H1 (cell line): ENCODE results near the gene CDK4. TPM values are rescaled to one million over a fixed set of nuclear protein-coding genes. Genes with fewer than 3 reads are reported as not detected.

ENCODE experiments used
- CTCF ChIA-PET: fragments of 300-600 bp; sonication (Branson Sonifier 250); formaldehyde crosslinking; loops from one replicate; lab custom pipeline; 2021; ENCODE audit not compliant: partially characterized antibody; lab: Charles Lee
- POLR2A ChIA-PET: fragments of 300-600 bp; sonication (Branson Sonifier 250); formaldehyde crosslinking; loops from one replicate; lab custom pipeline; 2021; ENCODE audit warnings: inconsistent platforms; ENCODE audit not compliant: partially characterized antibody; lab: Charles Lee
- DNase-seq, 2 experiments: peaks; one replicate each; pipeline versions ENCODE4 v3.0.0 to v3.0.0-alpha.2; 2010 to 2022; ENCODE audit warnings: low spot score in 2 of 2, low read depth in 1 of 2, mixed read lengths in 1 of 2
- FAIRE-seq: peaks from 2 replicates; lab custom pipeline; 2011; peaks lifted over from hg19 to GRCh38; lab: Jason Lieb, UNC
- H2AFZ ChIP-seq: 2 replicates; pipeline ENCODE4 v1.8.1; 2012; ENCODE audit warnings: low read length, inconsistent platforms
- H2AK5ac ChIP-seq: 2 replicates; pipeline ENCODE4 v1.6.1; 2013; ENCODE audit warnings: low read depth, low read length
- H2BK120ac ChIP-seq: replicated peaks from 2 replicates; pipeline ENCODE3; 2013; ENCODE audit warnings: low read depth, low read length, inconsistent platforms
- H2BK12ac ChIP-seq: 2 replicates; pipeline ENCODE4 v1.6.1; 2013; ENCODE audit warnings: low read depth, low read length
- H2BK15ac ChIP-seq: 2 replicates; pipeline ENCODE4 v1.6.1; 2013; ENCODE audit warnings: low read length
- H2BK20ac ChIP-seq: 2 replicates; pipeline ENCODE4 v1.6.1; 2013; ENCODE audit warnings: low read length
- H2BK5ac ChIP-seq: 2 replicates; pipeline ENCODE4 v1.6.1; 2013; ENCODE audit warnings: low read depth, low read length
- H3K14ac ChIP-seq: 2 replicates; pipeline ENCODE4 v1.6.1; 2013; ENCODE audit warnings: inconsistent platforms; ENCODE audit not compliant: insufficient read length
- H3K18ac ChIP-seq: 2 replicates; pipeline ENCODE4 v1.6.1; 2013; ENCODE audit warnings: low read length; ENCODE audit errors: extremely low read depth
- H3K23ac ChIP-seq: 2 replicates; pipeline ENCODE4 v1.6.1; 2013; ENCODE audit warnings: inconsistent platforms; ENCODE audit not compliant: insufficient read length
- H3K23me2 ChIP-seq: 2 replicates; pipeline ENCODE4 v1.6.1; 2013; ENCODE audit warnings: low read depth, low read length
- H3K27ac ChIP-seq: 2 replicates; pipeline ENCODE4 v1.6.1; 2011; ENCODE audit warnings: low read depth, low read length, inconsistent platforms
- H3K27me3 ChIP-seq, 4 experiments: replicated peaks in 1 of 4; 1 replicate in 1 of 4; 2 replicates in 3 of 4; pipeline versions ENCODE4 v1.6.1 to v1.8.1; 2011 to 2013; ENCODE audit warnings: low read length in 3 of 4, mild to moderate bottlenecking in 3 of 4, inconsistent platforms in 2 of 4, mixed read lengths in 2 of 4, moderate library complexity in 1 of 4; ENCODE audit not compliant: control insufficient read depth in 3 of 4, insufficient read depth in 3 of 4; ENCODE audit errors: extremely low read depth in 1 of 4
- H3K36me3 ChIP-seq, 4 experiments: 2 replicates each; pipeline versions ENCODE4 v1.6.1 to v1.8.1; 2011 to 2013; ENCODE audit warnings: mild to moderate bottlenecking in 4 of 4, low read length in 3 of 4, moderate library complexity in 2 of 4, control low read depth in 1 of 4, inconsistent platforms in 1 of 4; ENCODE audit not compliant: insufficient read depth in 4 of 4, control insufficient read depth in 2 of 4
- H3K4ac ChIP-seq: replicated peaks from 2 replicates; pipeline ENCODE3; 2013; ENCODE audit warnings: low read length, low read depth, mixed read lengths, inconsistent platforms; ENCODE audit not compliant: insufficient read length
- H3K4me1 ChIP-seq, 4 experiments: replicated peaks in 1 of 4; 1 replicate in 1 of 4; 2 replicates in 3 of 4; pipeline versions ENCODE4 v1.6.1 to v1.8.1; 2011 to 2013; ENCODE audit warnings: low read length in 3 of 4, inconsistent platforms in 2 of 4, mixed read lengths in 1 of 4; ENCODE audit not compliant: insufficient read depth in 4 of 4, control insufficient read depth in 3 of 4
- H3K4me2 ChIP-seq, 2 experiments: 2 replicates each; pipeline versions ENCODE4 v1.6.1 to v1.8.1; 2011 to 2013; ENCODE audit warnings: low read depth in 2 of 2, low read length in 2 of 2, control low read depth in 1 of 2, inconsistent platforms in 1 of 2, mild to moderate bottlenecking in 1 of 2; ENCODE audit not compliant: insufficient read depth in 1 of 2
- H3K4me3 ChIP-seq, 4 experiments: fragments of 200-600, 300-600 bp in 1 of 4; sonication (generic), shearing (Covaris generic), sonication (Bioruptor Twin) in 1 of 4; 2 replicates each; pipeline versions ENCODE4 v1.5.1 to v1.8.1; 2011 to 2016; ENCODE audit warnings: low read length in 4 of 4, low read depth in 3 of 4, control low read depth in 2 of 4, inconsistent platforms in 2 of 4, mild to moderate bottlenecking in 2 of 4, mixed read lengths in 1 of 4, moderate library complexity in 1 of 4; ENCODE audit not compliant: insufficient read depth in 2 of 4; ENCODE audit errors: extremely low read depth in 1 of 4
- H3K56ac ChIP-seq: replicated peaks from 2 replicates; pipeline ENCODE3; 2013; ENCODE audit warnings: low read depth, mild to moderate bottlenecking, mixed read lengths, low read length, inconsistent platforms; ENCODE audit not compliant: insufficient read length
- H3K79me1 ChIP-seq: 2 replicates; pipeline ENCODE4 v1.6.1; 2013; ENCODE audit warnings: low read depth, low read length, control low read depth
- H3K79me2 ChIP-seq, 2 experiments: 2 replicates each; pipeline versions ENCODE4 v1.6.1 to v1.8.1; 2012 to 2013; ENCODE audit warnings: low read length in 2 of 2, mild to moderate bottlenecking in 2 of 2, inconsistent platforms in 1 of 2; ENCODE audit not compliant: insufficient read depth in 2 of 2, control insufficient read depth in 1 of 2
- H3K9ac ChIP-seq, 4 experiments: replicated peaks in 1 of 4; 1 replicate in 1 of 4; 2 replicates in 3 of 4; pipeline versions ENCODE4 v1.6.1 to v1.8.1; 2011 to 2013; ENCODE audit warnings: low read depth in 3 of 4, low read length in 3 of 4, control low read depth in 2 of 4, mild to moderate bottlenecking in 2 of 4, moderate library complexity in 2 of 4, inconsistent platforms in 1 of 4; ENCODE audit errors: extremely low read depth in 1 of 4
- H3K9me3 ChIP-seq, 2 experiments: 2 replicates each; pipeline versions ENCODE4 v1.6.1 to v1.8.1; 2012 to 2013; ENCODE audit warnings: mild to moderate bottlenecking in 2 of 2, moderate library complexity in 2 of 2, control low read depth in 1 of 2, inconsistent platforms in 1 of 2, low read depth in 1 of 2, low read length in 1 of 2, mixed read lengths in 1 of 2; ENCODE audit not compliant: insufficient read depth in 2 of 2
- H4K20me1 ChIP-seq, 2 experiments: replicated peaks in 1 of 2; 2 replicates each; pipeline versions ENCODE3 to v1.8.1; 2011 to 2013; ENCODE audit warnings: inconsistent platforms in 2 of 2, low read length in 2 of 2, mild to moderate bottlenecking in 1 of 2; ENCODE audit not compliant: insufficient read depth in 2 of 2, control insufficient read depth in 1 of 2
- H4K5ac ChIP-seq: 2 replicates; pipeline ENCODE4 v1.6.1; 2013; ENCODE audit warnings: low read length, low read depth, mixed read lengths, inconsistent platforms; ENCODE audit not compliant: insufficient read length
- H4K8ac ChIP-seq: 2 replicates; pipeline ENCODE4 v1.8.0; 2013; ENCODE audit warnings: mild to moderate bottlenecking, moderate library complexity, low read length, inconsistent platforms; ENCODE audit not compliant: insufficient read depth; ENCODE audit errors: extremely low read depth
- H4K91ac ChIP-seq: replicated peaks from 2 replicates; pipeline ENCODE3; 2013; ENCODE audit warnings: low read length, mixed read lengths, inconsistent platforms; ENCODE audit not compliant: insufficient read length
- CEBPB ChIP-seq: IDR thresholded peaks from 2 replicates; pipeline ENCODE4 v1.6.1; 2012; ENCODE audit warnings: low read depth, low read length
- GTF2F1 ChIP-seq: IDR thresholded peaks from 2 replicates; pipeline ENCODE4 v1.6.1; 2012; ENCODE audit warnings: low read depth, low read length, improper control_type of control experiment, borderline replicate concordance
- KDM4A ChIP-seq: IDR thresholded peaks from one replicate; pipeline ENCODE4 v1.7.1; 2012; ENCODE audit warnings: low read depth, mild to moderate bottlenecking, moderate library complexity, low read length, inconsistent platforms; ENCODE audit not compliant: severe bottlenecking
- SRF ChIP-seq: IDR thresholded peaks from 2 replicates; pipeline ENCODE4 v1.6.1; 2011; ENCODE audit warnings: mild to moderate bottlenecking, low read depth, low read length, moderate library complexity
- WGBS, 2 experiments: shearing (Covaris generic) in 1 of 2; methylation state at CpG; one replicate each; pipeline versions ENCODE4 v1.1.6 to v1.1.7; 2013 to 2015; ENCODE audit warnings: low lambda C conversion rate in 2 of 2, mixed read lengths in 2 of 2, inconsistent platforms in 1 of 2, low coverage in 1 of 2, missing lambda C conversion rate in 1 of 2; ENCODE audit not compliant: insufficient replicate concordance in 2 of 2, insufficient coverage in 1 of 2, insufficient read length in 1 of 2; ENCODE audit errors: extremely low coverage in 1 of 2, missing lambda C conversion rate in 1 of 2; 5-methylcytosine and 5-hydroxymethylcytosine counted together
- polyA plus RNA-seq, 7 experiments: library from polyadenylated mRNA; depleted of rRNA in 3 of 7; stranded (reverse) in 5 of 7; unstranded in 2 of 7; fragments of >200 nt in 5 of 7; fragments of 200-250 nt in 2 of 7; gene quantifications; 1 replicate in 5 of 7; 2 replicates in 1 of 7; 4 replicates in 1 of 7; pipeline versions ENCODE4 v1.2.1 to v1.2.3, GENCODE V29; 2011 to 2013; ENCODE audit warnings: missing spikeins in 2 of 7, mixed read lengths in 2 of 7
- total RNA-seq: library from RNA; stranded (reverse); fragmentation: NEBNext Ultra II Directional; extraction: Animal tissue kit (Norgen Biotek cat#: 25700); gene quantifications from 2 replicates; pipeline ENCODE4 v1.2.1, GENCODE V29; 2021

Gene CDK4
- total and polyA plus RNA-seq, 2 of the 8 experiments (the other 6 are each of a cell fraction or from before 2014, with no cell fraction given), result 174 to 368 TPM

DNA sequence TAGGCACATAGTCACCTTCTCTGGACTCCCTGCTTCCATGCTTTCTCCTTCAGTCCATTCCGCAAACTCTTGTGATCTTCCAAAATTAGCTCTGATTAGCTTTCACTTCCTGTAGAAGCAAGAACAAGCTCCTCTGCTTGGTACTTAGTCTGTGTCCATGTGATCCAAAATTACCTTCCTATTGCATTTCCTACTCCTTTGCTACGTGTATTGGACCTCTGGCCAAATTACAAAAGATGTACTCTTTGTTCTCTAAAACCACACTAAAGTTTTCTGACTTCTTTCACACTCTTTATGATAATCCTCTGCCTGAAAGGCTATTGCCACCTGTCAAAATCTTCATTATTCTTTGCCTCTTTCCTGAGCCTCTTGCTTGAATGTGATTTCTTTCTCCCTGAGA lies 29.7 kb upstream of the CDK4 start:
- no peak overlapping the region for H2BK20ac ChIP-seq
- no peak overlapping the region for H2BK15ac ChIP-seq
- H4K20me1 ChIP-seq, result peaks cover 0 to 2% of the 10 kb centered on the region in 2 experiments
- WGBS, 2 experiments, result 78% methylated on average over 2 of the region's 2 CpGs; no CpG with 5 or more reads in 1 of the 2 experiments
- no peaks in the 10 kb centered on the region for H3K9me3 ChIP-seq
- H3K56ac ChIP-seq, result no peak overlapping the region
- DNase-seq (no peak), FAIRE-seq (no peak)
- H3K4ac ChIP-seq, result no peak overlapping the region
- H3K27me3 ChIP-seq, result no peaks in the 10 kb centered on the region
- no peak overlapping the region for H3K4me2 ChIP-seq
- no peak overlapping the region for H4K5ac ChIP-seq
- H3K27ac ChIP-seq, result no peak overlapping the region
- H4K8ac ChIP-seq, result no peak overlapping the region
- ChIA-PET POLR2A (interaction anchor here (2.5 to 2.6 kb wide), 2 partner anchors 14 to 33 kb away, joined by 7 to 19 read pairs; partner anchors contain the start of gene CYP27B1), CTCF (interaction anchor here (0.7 to 4.7 kb wide), 11 partner anchors 11 to 124 kb away, joined by 3 to 28 read pairs (median 5); partner anchors contain the start of gene CYP27B1)
- peaks cover 2% of the 10 kb centered on the region; the same call in 1 of the 2 replicates for H3K23me2 ChIP-seq
- no peak overlapping the region for H3K9ac ChIP-seq
- H2BK12ac ChIP-seq, result no peak overlapping the region
- H4K91ac ChIP-seq, result no peak overlapping the region
- H3K4me3 ChIP-seq, result no peak overlapping the region
- H3K4me1 ChIP-seq, result no peaks in the 10 kb centered on the region
- no peak overlapping the region for H3K23ac ChIP-seq
- no peak overlapping the region for H2BK5ac ChIP-seq
- H3K36me3 ChIP-seq, result peaks cover 2 to 19% (median 10%) of the 10 kb centered on the region in 4 experiments; a peak in 6 of 8 replicates
- no peak overlapping the region for H3K14ac ChIP-seq
- no peak overlapping the region for H2AK5ac ChIP-seq
- no peaks in the 10 kb centered on the region for H3K79me1 ChIP-seq
- no peak overlapping the region for H2BK120ac ChIP-seq
- peaks cover 0 to 16% of the 10 kb centered on the region in 2 experiments; a peak in 2 of 4 replicates for H3K79me2 ChIP-seq
- no peak overlapping the region for H2AFZ ChIP-seq
- no peak overlapping the region for H3K18ac ChIP-seq
- TF ChIP-seq SRF (no peak), KDM4A (no peak), GTF2F1 (no peak), CEBPB (no peak)
